ENCODE results near the gene ACBD7.

- TF ChIP-seq SPI1 (IDR thresholded peaks at IDR 0.05; ENCODE audit: low read depth, low read length) (no peak), TAF1 (IDR thresholded peaks at IDR 0.05; ENCODE audit: low read depth, low read length) (no peak), POLR2A (IDR thresholded peaks at IDR 0.05; ENCODE audit: low read depth, low read length) (no peak), POLR2AphosphoS5 (IDR thresholded peaks at IDR 0.05; ENCODE audit: low read depth, low read length) (no peak)
These were observed 31.9 kb upstream of the ACBD7 start for GRCh38 chr10:15120523-15120922.
